KOPT-K1 (cell line): Measurements from ENCODE around the gene PMP22.

Experiments used
- H3K27ac ChIP-seq: fragments of 200-600 bp; sonication (generic); 2 replicates; pipeline ENCODE4 v1.5.1; 2016; ENCODE audit warnings: antibody characterized with exemption, mild to moderate bottlenecking, low read depth, low read length; ENCODE audit not compliant: poor library complexity, severe bottlenecking
- H3K36me3 ChIP-seq: fragments of 200-600 bp; sonication (generic); 2 replicates; pipeline ENCODE4 v1.5.1; 2017; ENCODE audit warnings: antibody characterized with exemption, mild to moderate bottlenecking, low read length, moderate library complexity; ENCODE audit not compliant: insufficient read depth
- H3K9me3 ChIP-seq: fragments of 200-600 bp; sonication (generic); 2 replicates; pipeline ENCODE4 v1.5.1; 2017; ENCODE audit warnings: antibody characterized with exemption, low read length, mild to moderate bottlenecking; ENCODE audit not compliant: insufficient read depth, poor library complexity, severe bottlenecking

PMP22 gene

GRCh38 chr17:15266325-15267125, 1.4 kb upstream of the PMP22 start:
- H3K9me3 ChIP-seq = no peaks in the 10 kb centered on the region
- H3K27ac ChIP-seq = no peak overlapping the region
- H3K36me3 ChIP-seq = no peaks in the 10 kb centered on the region

GRCh38 chr17:15264542-15264941, 584 bp downstream of the PMP22 start:
- H3K27ac ChIP-seq = no peak overlapping the region
- no peaks in the 10 kb centered on the region for H3K36me3 ChIP-seq
- no peaks in the 10 kb centered on the region for H3K9me3 ChIP-seq

- no peak overlapping the region for H3K27ac ChIP-seq
- H3K9me3 ChIP-seq = no peaks in the 10 kb centered on the region
- no peaks in the 10 kb centered on the region for H3K36me3 ChIP-seq
These were observed 1.4 kb downstream of the PMP22 start for GRCh38 chr17:15263680-15264079.

- H3K9me3 ChIP-seq = no peaks in the 10 kb centered on the region
- H3K27ac ChIP-seq = no peak overlapping the region
- no peaks in the 10 kb centered on the region for H3K36me3 ChIP-seq
These were observed 1.9 kb downstream of the PMP22 start for GRCh38 chr17:15263206-15263579.

- Histone ChIP-seq H3K27ac (no peak overlapping the region), H3K36me3 (no peaks in the 10 kb centered on the region), H3K9me3 (no peaks in the 10 kb centered on the region)
These were observed 2.6 kb downstream of the PMP22 start for GRCh38 chr17:15262291-15263205.

- Histone ChIP-seq H3K27ac (no peak overlapping the region), H3K9me3 (no peaks in the 10 kb centered on the region), H3K36me3 (no peaks in the 10 kb centered on the region)
These were observed 3.3 kb downstream of the PMP22 start for GRCh38 chr17:15261802-15262290.

GRCh38 chr17:15261258-15261801, 3.8 kb downstream of the PMP22 start:
- Histone ChIP-seq H3K27ac (no peak overlapping the region), H3K36me3 (no peaks in the 10 kb centered on the region), H3K9me3 (no peaks in the 10 kb centered on the region)

GRCh38 chr17:15260376-15261257, 4.5 kb downstream of the PMP22 start:
- Histone ChIP-seq H3K9me3 (no peaks in the 10 kb centered on the region), H3K36me3 (no peaks in the 10 kb centered on the region), H3K27ac (no peak overlapping the region)

GRCh38 chr17:15257796-15258512, 7.2 kb downstream of the PMP22 start:
- no peak overlapping the region for H3K27ac ChIP-seq

GRCh38 chr17:15257258-15257788, 7.8 kb downstream of the PMP22 start:
- no peaks in the 10 kb centered on the region for H3K9me3 ChIP-seq
- no peaks in the 10 kb centered on the region for H3K36me3 ChIP-seq
- H3K27ac ChIP-seq = no peak overlapping the region

More at GRCh38 chr17:15257796-15258512, 7.2 kb downstream of the PMP22 start:
- Histone ChIP-seq H3K9me3 (no peaks in the 10 kb centered on the region), H3K36me3 (no peaks in the 10 kb centered on the region)

GRCh38 chr17:15256689-15257088, 8.4 kb downstream of the PMP22 start:
- Histone ChIP-seq H3K9me3 (no peaks in the 10 kb centered on the region), H3K36me3 (no peaks in the 10 kb centered on the region), H3K27ac (no peak overlapping the region)

GRCh38 chr17:15255713-15256454, 9.2 kb downstream of the PMP22 start:
- no peak overlapping the region for H3K27ac ChIP-seq
- H3K9me3 ChIP-seq = no peaks in the 10 kb centered on the region
- no peaks in the 10 kb centered on the region for H3K36me3 ChIP-seq

- no peak overlapping the region for H3K27ac ChIP-seq
- no peaks in the 10 kb centered on the region for H3K9me3 ChIP-seq
- no peaks in the 10 kb centered on the region for H3K36me3 ChIP-seq
These were observed 14.8 kb downstream of the PMP22 start for GRCh38 chr17:15250135-15250860.
